NCI-H345 treated with DMSO at 0.1 percent for 48 hours (cell line): ENCODE data around the gene SLC46A2.

ENCODE experiments used
- DNase-seq: peaks from one replicate; lab custom pipeline; 2025; ENCODE audit not compliant: unreplicated experiment; lab: John Stamatoyannopoulos, UW

Gene SLC46A2

DNA sequence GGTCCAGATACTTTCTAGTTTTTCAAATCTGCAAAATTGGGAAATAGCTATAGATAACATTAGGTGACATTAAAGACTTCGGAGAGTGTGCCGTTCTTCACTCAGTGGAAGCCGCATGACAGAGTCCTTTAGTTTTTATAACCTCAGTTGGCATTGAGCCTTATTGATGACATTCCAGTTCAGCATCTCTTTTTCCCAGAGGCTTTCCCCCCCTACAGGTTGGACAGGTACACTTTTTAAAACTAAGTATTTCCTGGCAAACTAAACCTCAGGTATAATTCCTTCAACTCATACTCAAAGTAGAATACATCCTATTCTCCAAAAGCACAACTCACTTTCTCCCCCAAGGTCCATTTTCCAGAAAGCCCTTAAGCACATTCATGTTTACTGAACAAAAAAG, 58.7 kb downstream of the SLC46A2 start:
- no peak for DNase-seq

DNA sequence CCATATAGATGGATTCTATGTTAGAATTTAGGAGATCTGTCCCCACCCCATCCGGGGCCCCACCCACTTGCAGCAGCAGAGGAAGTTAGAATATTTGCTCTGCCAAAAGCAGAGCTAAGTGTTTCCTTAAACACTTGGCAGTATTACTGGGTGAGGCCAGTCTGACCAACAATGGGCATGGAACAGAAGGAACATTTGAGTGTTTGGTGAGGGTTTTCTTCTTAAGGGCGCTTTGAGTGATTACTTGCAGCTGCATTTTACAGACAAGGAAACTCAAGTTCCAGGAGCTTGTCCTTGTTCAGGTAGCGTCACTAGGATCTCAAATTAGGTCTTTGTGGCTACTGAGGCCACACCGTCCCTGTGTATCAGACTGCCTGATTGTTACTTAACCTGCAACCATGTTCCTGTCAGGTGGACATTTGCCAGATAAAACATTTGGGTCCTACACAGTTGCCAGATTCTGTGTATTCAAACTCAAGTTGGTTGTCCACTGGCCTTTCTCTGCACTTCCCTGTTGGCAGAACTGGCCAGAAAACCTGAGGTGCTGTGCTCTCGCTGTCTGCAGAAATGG, 59.3 kb downstream of the SLC46A2 start:
- no peak for DNase-seq
